Epithelial cell of esophagus (primary cell): ENCODE results near the gene ARF1.
A peak's percentile ranks its signal among the peaks of the same experiment; 100 is the strongest.

Experiments used
- DNase-seq: peaks from one replicate; pipeline ENCODE4 v3.0.0; 2010; ENCODE audit warnings: low read depth
- H3K4me3 ChIP-seq: 2 replicates; pipeline ENCODE4 v1.5.1; 2011; ENCODE audit warnings: mild to moderate bottlenecking, low read length, control low read depth
- TF ChIP-seq, protein P1 (sequence below): IDR thresholded peaks from 2 replicates; pipeline ENCODE4 v1.5.1; 2011; ENCODE audit warnings: low read depth, mild to moderate bottlenecking, low read length, control low read depth, inconsistent platforms; ENCODE audit not compliant: insufficient read depth; ENCODE audit errors: missing control alignments

ARF1 gene

DNA sequence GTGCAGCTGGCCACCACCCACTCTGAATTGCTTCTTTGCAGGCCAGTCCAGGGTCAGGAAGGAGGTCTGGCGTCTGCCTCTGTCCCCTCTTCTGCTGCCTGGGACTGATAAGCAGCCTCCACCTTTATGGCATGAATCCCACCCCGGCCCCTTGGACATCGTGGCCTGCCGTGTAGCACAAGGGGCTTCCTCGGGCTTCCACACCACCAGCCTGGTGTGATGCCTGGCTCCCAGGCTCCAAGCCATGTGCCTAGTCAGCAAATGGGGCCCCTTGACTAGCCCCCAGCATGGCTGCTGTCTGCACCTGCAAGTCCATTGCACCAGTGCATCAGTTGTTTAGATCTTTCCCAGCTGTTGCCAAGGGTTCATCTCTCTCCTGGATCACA, 9.9 kb upstream of the ARF1 start:
- H3K4me3 ChIP-seq, result no peak overlapping the region
- TF ChIP-seq, protein P1, sequence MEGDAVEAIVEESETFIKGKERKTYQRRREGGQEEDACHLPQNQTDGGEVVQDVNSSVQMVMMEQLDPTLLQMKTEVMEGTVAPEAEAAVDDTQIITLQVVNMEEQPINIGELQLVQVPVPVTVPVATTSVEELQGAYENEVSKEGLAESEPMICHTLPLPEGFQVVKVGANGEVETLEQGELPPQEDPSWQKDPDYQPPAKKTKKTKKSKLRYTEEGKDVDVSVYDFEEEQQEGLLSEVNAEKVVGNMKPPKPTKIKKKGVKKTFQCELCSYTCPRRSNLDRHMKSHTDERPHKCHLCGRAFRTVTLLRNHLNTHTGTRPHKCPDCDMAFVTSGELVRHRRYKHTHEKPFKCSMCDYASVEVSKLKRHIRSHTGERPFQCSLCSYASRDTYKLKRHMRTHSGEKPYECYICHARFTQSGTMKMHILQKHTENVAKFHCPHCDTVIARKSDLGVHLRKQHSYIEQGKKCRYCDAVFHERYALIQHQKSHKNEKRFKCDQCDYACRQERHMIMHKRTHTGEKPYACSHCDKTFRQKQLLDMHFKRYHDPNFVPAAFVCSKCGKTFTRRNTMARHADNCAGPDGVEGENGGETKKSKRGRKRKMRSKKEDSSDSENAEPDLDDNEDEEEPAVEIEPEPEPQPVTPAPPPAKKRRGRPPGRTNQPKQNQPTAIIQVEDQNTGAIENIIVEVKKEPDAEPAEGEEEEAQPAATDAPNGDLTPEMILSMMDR, result no peak

GRCh38 chr1:228073061-228073856, 9.2 kb upstream of the ARF1 start:
- TF ChIP-seq, protein P1, result no peak
- no peak overlapping the region for H3K4me3 ChIP-seq
- DNase-seq, result no peak

More for the DNA sequence above, 9.9 kb upstream of the ARF1 start:
- DNase-seq, result no peak

- peak; percentile 53 for DNase-seq
- TF ChIP-seq, protein P1, result peak; percentile 51
Measured at GRCh38 chr1:228073857-228074545, 8.5 kb upstream of the ARF1 start.

DNA sequence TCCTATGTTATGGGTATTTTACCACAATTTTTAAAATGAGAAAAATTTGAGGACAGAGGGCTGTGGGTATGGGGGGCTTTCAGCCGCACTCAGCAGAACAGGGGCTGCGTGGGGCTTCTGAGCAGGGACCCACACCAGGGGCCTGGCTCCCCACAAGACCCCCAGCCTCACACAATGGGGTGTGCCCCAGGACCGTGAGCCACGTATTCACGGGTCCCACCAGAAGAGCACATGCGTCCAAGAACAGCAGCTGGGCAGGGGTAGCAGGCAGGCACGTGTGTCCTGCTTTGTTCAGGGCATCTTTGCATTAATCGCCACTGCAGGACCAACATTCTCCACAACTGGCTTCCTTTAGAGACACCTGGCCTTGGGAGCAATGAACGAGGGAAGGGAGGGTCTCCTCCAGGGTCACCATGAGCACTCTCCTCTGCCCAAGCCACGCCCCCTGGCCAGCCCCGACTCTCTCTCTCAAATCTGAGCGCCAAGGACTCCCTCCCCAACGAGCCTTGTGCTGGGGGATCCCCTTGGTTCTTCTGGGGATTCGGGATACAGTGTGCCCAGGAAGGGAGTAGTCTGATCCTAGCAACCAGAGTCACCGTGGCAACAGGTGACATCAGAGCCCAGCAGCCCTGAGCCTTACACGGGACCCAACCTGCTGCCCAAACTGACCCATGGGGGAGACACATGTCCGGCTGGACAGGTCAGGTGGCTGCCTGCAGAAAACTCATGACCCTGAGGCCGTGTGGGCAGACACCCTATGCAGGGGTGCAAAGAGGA, 7.4 kb upstream of the ARF1 start:
- TF ChIP-seq, protein P1, result no peak
- DNase-seq, result no peak
- H3K4me3 ChIP-seq, result no peak overlapping the region

More at GRCh38 chr1:228073857-228074545, 8.5 kb upstream of the ARF1 start:
- H3K4me3 ChIP-seq, result no peak overlapping the region

- no peak for DNase-seq
- H3K4me3 ChIP-seq, result no peak overlapping the region
- TF ChIP-seq, protein P1, result no peak
Measured at GRCh38 chr1:228075801-228076271, 6.7 kb upstream of the ARF1 start.

DNA sequence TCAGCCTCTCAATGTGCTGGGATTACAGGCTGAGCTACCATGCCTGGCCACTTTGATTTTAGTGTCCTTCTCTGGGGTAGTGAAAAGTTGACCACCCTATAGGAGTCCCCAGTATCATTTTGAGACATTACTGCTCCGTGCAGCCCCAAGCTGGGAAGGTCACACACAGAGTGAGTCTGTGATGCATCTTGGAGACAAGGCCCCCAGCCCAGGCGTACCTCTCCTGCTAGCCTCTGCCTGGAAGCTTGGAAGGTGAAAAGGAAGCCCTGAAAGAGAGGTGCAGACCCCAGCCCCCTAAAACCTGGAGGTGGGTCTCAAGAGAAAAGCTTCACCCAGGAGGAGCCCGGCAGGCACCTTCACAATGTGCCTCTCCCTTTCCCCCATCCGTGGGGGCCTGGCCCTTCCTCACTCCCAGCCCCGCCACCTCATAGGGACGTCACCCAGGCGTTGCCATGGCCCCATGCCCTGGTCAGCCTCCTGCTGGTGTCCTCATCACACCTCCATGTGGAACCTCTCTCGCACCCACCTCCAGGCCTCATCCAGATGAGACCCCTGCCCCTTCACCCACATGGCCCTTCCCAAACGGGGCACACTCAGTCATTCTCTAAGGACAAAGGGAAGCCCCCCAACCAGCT, 5.6 kb upstream of the ARF1 start:
- no peak overlapping the region for H3K4me3 ChIP-seq
- TF ChIP-seq, protein P1, result no peak
- DNase-seq, result no peak
